Omental fat pad (tissue), 4 donors: Measurements from ENCODE around the gene BABAM1. TPM values are rescaled to one million over a fixed set of nuclear protein-coding genes. Genes with fewer than 3 reads are reported as not detected.

ENCODE experiments used
- ATAC-seq: fragments of 150-250 bp; one replicate; pipeline ENCODE4 v1.9.1; 2016; ENCODE audit warnings: mild to moderate bottlenecking, moderate library complexity; ENCODE audit not compliant: low FRiP score
- DNase-seq: peaks from one replicate; pipeline ENCODE4 v3.0.0-alpha.2; 2019; ENCODE audit warnings: low spot score
- CTCF ChIP-seq, 3 donors: fragments of 450-650 bp; IDR thresholded peaks; one replicate each; pipeline ENCODE4 v1.5.1; 2016 to 2017; ENCODE audit warnings: antibody characterized with exemption in 3 of 3, mild to moderate bottlenecking in 3 of 3, moderate library complexity in 2 of 3
- total RNA-seq, 4 donors: library from RNA; depleted of rRNA; stranded (reverse); fragments of >200 nt; gene quantifications; one replicate each; pipeline ENCODE4 v1.1.0, GENCODE V29; 2016

BABAM1 gene
- total RNA-seq, 4 donors from 2014 or later = 46.0 to 62.1 (median 59.1) TPM

- ATAC-seq (no peak), DNase-seq (no peak)
- no peak for TF ChIP-seq CTCF (IDR thresholded peaks at IDR 0.05)
These were observed 29.2 kb upstream of the BABAM1 start for GRCh38 chr19:17237747-17238706.

GRCh38 chr19:17240062-17240752 is 27.0 kb upstream of the BABAM1 start:
- TF ChIP-seq CTCF (IDR thresholded peaks at IDR 0.05) = no peak
- ATAC-seq (no peak), DNase-seq (no peak)

- DNase-seq (no peak), ATAC-seq (no peak)
- no peak for TF ChIP-seq CTCF (IDR thresholded peaks at IDR 0.05)
These were observed 26.3 kb upstream of the BABAM1 start for GRCh38 chr19:17240826-17241399.

DNA sequence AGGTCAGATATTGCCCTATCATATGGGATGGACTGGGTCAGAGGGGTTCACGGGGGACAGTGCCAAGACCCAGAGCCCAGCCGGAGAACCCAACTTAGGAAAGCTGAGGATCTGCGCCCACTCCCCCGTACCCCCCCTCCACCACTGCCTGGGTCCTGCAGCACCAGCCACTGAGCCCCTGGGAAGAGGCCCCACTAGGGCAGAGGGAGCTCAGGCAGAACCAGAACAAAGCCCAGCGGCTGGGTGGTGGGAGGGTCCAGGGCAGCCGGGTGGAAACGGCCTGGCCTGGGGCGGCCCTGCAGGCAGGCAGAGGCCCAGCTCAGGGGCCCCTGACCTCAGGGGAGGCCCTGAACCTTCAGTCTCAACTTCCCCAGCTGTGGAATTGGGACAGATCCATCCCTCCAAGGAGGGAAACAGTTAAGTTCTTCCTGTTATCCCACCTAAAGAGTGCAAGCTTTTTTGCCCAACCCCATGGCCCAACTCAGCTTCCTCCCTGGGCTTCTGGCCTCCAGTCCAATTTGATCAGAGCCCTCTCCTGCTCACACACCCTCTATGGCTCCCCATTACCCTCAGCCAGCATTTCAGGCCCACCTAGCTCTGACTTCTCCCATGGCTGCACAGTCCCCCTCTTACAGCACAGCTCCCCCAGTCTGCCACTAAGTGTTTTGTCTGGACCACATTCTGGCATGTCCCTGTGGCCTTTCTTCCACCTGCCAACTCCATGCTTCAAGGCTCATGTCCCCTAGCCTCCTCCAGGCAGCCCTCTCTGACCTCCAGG is 24.6 kb upstream of the BABAM1 start:
- TF ChIP-seq CTCF (IDR thresholded peaks at IDR 0.05) = no peak
- no peak for DNase-seq
- ATAC-seq = no peak

DNA sequence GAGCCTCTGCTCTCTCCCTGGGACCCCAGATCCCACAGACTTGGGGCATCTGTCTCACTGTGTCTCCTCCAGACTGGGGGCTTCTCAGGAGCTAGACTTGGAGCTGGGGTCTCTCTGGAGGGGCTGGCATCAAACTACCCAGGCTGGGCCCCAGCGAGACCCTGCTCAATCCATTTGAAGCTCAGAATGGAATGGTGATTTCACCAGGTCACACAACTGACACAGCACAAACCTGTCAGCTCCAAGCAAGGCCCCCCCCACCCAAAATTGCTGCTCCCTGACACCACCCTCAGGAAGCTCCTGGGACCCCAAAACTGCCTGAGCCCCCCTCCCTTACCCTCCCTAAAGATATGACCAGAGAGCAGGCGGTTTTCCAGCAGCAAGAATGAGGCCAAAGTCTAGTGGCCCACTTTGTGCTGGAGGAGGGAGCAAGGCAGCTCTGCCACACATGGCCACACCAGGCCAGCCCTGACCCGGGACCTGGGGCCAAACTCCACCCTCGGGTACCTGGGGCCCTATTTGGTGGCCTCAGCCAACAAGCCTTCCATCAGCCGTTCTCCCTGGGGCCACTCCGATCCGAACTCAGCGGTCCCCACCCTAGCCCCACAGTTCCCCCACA is 23.9 kb upstream of the BABAM1 start:
- no peak for TF ChIP-seq CTCF (IDR thresholded peaks at IDR 0.05)
- ATAC-seq (no peak), DNase-seq (no peak)
